ENCODE data around the gene CDKN1B. TPM values are rescaled to one million over a fixed set of nuclear protein-coding genes. Genes with fewer than 3 reads are reported as not detected.

Gene CDKN1B
- total and polyA plus RNA-seq, 2 of the 13 experiments (the other 11 are each of a cell fraction or from before 2014, with no cell fraction given), result 20.1 to 37.2 TPM

DNA sequence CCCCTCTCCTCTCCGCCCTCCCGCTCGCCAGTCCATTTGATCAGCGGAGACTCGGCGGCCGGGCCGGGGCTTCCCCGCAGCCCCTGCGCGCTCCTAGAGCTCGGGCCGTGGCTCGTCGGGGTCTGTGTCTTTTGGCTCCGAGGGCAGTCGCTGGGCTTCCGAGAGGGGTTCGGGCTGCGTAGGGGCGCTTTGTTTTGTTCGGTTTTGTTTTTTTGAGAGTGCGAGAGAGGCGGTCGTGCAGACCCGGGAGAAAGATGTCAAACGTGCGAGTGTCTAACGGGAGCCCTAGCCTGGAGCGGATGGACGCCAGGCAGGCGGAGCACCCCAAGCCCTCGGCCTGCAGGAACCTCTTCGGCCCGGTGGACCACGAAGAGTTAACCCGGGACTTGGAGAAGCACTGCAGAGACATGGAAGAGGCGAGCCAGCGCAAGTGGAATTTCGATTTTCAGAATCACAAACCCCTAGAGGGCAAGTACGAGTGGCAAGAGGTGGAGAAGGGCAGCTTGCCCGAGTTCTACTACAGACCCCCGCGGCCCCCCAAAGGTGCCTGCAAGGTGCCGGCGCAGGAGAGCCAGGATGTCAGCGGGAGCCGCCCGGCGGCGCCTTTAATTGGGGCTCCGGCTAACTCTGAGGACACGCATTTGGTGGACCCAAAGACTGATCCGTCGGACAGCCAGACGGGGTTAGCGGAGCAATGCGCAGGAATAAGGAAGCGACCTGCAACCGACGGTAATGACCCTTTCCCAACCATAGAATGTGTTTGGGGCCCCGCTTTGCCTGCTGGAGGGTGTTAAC, 615 bp downstream of the CDKN1B start (continued):
- TF ChIP-seq, protein P1, sequence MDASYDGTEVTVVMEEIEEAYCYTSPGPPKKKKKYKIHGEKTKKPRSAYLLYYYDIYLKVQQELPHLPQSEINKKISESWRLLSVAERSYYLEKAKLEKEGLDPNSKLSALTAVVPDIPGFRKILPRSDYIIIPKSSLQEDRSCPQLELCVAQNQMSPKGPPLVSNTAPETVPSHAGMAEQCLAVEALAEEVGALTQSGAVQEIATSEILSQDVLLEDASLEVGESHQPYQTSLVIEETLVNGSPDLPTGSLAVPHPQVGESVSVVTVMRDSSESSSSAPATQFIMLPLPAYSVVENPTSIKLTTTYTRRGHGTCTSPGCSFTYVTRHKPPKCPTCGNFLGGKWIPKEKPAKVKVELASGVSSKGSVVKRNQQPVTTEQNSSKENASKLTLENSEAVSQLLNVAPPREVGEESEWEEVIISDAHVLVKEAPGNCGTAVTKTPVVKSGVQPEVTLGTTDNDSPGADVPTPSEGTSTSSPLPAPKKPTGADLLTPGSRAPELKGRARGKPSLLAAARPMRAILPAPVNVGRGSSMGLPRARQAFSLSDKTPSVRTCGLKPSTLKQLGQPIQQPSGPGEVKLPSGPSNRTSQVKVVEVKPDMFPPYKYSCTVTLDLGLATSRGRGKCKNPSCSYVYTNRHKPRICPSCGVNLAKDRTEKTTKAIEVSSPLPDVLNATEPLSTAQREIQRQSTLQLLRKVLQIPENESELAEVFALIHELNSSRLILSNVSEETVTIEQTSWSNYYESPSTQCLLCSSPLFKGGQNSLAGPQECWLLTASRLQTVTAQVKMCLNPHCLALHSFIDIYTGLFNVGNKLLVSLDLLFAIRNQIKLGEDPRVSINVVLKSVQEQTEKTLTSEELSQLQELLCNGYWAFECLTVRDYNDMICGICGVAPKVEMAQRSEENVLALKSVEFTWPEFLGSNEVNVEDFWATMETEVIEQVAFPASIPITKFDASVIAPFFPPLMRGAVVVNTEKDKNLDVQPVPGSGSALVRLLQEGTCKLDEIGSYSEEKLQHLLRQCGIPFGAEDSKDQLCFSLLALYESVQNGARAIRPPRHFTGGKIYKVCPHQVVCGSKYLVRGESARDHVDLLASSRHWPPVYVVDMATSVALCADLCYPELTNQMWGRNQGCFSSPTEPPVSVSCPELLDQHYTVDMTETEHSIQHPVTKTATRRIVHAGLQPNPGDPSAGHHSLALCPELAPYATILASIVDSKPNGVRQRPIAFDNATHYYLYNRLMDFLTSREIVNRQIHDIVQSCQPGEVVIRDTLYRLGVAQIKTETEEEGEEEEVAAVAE (CRISPR knock-in tag; IDR thresholded peaks at IDR 0.05; ENCODE audit: borderline replicate concordance), result no peak
- TF ChIP-seq FOXK2 (IDR thresholded peaks at IDR 0.05) (no peak), TOE1 (CRISPR knock-in tag; IDR thresholded peaks at IDR 0.05) (no peak), RBAK (CRISPR knock-in tag; IDR thresholded peaks at IDR 0.05) (no peak), ONECUT2 (CRISPR knock-in tag; IDR thresholded peaks at IDR 0.05) (no peak), ZNF234 (CRISPR knock-in tag; conservative IDR thresholded peaks at IDR 0.05) (no peak), ZFP41 (CRISPR knock-in tag; IDR thresholded peaks at IDR 0.05; ENCODE audit: borderline replicate concordance) (no peak), ZNF670 (CRISPR knock-in tag; IDR thresholded peaks at IDR 0.05; ENCODE audit: borderline replicate concordance) (no peak), KDM2A (CRISPR knock-in tag; IDR thresholded peaks at IDR 0.05; ENCODE audit: borderline replicate concordance, low read depth) (no peak), ZBTB21 (CRISPR knock-in tag; IDR thresholded peaks at IDR 0.05) (no peak), ZNF101 (CRISPR knock-in tag; IDR thresholded peaks at IDR 0.05; ENCODE audit: borderline replicate concordance, low read depth) (no peak), ZNF550 (CRISPR knock-in tag; IDR thresholded peaks at IDR 0.05; ENCODE audit: borderline replicate concordance) (no peak), ZNF224 (CRISPR knock-in tag; IDR thresholded peaks at IDR 0.05) (no peak), TAF1 (CRISPR knock-in tag; IDR thresholded peaks at IDR 0.05) (0 out of 2 replicates have a peak, but pooled peaks have one; percentile 11)
- TF ChIP-seq, protein P2, sequence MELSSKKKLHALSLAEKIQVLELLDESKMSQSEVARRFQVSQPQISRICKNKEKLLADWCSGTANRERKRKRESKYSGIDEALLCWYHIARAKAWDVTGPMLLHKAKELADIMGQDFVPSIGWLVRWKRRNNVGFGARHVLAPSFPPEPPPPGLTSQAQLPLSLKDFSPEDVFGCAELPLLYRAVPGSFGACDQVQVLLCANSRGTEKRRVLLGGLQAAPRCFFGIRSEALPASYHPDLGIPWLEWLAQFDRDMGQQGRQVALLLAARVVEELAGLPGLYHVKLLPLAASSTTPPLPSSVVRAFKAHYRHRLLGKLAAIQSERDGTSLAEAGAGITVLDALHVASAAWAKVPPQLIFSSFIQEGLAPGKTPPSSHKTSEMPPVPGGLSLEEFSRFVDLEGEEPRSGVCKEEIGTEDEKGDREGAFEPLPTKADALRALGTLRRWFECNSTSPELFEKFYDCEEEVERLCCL (CRISPR knock-in tag; IDR thresholded peaks at IDR 0.05; ENCODE audit: borderline replicate concordance), result no peak; the same call in 1 of the 2 replicates
- TF ChIP-seq, protein P3, sequence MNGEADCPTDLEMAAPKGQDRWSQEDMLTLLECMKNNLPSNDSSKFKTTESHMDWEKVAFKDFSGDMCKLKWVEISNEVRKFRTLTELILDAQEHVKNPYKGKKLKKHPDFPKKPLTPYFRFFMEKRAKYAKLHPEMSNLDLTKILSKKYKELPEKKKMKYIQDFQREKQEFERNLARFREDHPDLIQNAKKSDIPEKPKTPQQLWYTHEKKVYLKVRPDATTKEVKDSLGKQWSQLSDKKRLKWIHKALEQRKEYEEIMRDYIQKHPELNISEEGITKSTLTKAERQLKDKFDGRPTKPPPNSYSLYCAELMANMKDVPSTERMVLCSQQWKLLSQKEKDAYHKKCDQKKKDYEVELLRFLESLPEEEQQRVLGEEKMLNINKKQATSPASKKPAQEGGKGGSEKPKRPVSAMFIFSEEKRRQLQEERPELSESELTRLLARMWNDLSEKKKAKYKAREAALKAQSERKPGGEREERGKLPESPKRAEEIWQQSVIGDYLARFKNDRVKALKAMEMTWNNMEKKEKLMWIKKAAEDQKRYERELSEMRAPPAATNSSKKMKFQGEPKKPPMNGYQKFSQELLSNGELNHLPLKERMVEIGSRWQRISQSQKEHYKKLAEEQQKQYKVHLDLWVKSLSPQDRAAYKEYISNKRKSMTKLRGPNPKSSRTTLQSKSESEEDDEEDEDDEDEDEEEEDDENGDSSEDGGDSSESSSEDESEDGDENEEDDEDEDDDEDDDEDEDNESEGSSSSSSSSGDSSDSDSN (CRISPR knock-in tag; IDR thresholded peaks at IDR 0.05), result peak; percentile 55; the same call in 1 of the 2 replicates
- TF ChIP-seq, protein P4, sequence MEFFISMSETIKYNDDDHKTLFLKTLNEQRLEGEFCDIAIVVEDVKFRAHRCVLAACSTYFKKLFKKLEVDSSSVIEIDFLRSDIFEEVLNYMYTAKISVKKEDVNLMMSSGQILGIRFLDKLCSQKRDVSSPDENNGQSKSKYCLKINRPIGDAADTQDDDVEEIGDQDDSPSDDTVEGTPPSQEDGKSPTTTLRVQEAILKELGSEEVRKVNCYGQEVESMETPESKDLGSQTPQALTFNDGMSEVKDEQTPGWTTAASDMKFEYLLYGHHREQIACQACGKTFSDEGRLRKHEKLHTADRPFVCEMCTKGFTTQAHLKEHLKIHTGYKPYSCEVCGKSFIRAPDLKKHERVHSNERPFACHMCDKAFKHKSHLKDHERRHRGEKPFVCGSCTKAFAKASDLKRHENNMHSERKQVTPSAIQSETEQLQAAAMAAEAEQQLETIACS (CRISPR knock-in tag; IDR thresholded peaks at IDR 0.05), result 0 out of 2 replicates have a peak, but pooled peaks have one; percentile 25
- TF ChIP-seq, protein P5, sequence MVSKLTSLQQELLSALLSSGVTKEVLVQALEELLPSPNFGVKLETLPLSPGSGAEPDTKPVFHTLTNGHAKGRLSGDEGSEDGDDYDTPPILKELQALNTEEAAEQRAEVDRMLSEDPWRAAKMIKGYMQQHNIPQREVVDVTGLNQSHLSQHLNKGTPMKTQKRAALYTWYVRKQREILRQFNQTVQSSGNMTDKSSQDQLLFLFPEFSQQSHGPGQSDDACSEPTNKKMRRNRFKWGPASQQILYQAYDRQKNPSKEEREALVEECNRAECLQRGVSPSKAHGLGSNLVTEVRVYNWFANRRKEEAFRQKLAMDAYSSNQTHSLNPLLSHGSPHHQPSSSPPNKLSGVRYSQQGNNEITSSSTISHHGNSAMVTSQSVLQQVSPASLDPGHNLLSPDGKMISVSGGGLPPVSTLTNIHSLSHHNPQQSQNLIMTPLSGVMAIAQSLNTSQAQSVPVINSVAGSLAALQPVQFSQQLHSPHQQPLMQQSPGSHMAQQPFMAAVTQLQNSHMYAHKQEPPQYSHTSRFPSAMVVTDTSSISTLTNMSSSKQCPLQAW (CRISPR knock-in tag; IDR thresholded peaks at IDR 0.05), result 0 out of 2 replicates have a peak, but pooled peaks have one; percentile 22
